Measurements from ENCODE around the gene CALML5.

Gene CALML5

DNA sequence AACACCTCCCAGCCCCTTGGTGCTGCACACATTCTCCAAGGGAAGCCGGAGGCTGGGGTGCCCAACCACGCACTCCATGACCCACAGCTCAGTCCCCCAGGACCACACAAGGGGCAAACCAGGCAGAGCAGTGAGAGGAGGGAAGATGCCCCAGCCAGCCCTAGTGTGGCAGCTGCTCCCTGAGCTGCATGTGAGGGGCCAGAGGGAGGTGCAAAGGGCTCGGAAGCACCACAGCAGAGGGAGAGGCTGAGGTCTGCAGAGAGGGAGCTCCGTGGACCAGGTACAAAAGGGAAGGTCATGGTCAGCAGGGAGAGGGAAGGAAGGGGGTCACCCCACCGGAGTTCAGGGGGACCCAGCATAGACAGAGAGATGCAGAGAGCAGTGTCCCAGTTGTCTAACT lies 1.5 kb upstream of the CALML5 start:
- Histone ChIP-seq H3K9ac (ENCODE audit: low read length in 5 of 5) (no peak overlapping the region), H3K27ac (ENCODE audit: low read depth, low read length) (no peak overlapping the region), H3K36me3 (ENCODE audit: control insufficient read depth in 5 of 5, insufficient read depth in 5 of 5, low read length in 5 of 5) (no peaks in the 10 kb centered on the region), H3K4me1 (ENCODE audit: control insufficient read depth in 5 of 5, insufficient read depth in 5 of 5, low read length in 5 of 5) (no peaks in the 10 kb centered on the region), H3K4me3 (ENCODE audit: low read depth in 1 of 5, low read length in 5 of 5) (no peak overlapping the region), H3K27me3 (ENCODE audit: control insufficient read depth in 5 of 5, insufficient read depth in 4 of 5, low read length in 5 of 5) (no peaks in the 10 kb centered on the region), H3K9me3 (ENCODE audit: control insufficient read depth in 5 of 5, low read length in 5 of 5) (no peaks in the 10 kb centered on the region)

DNA sequence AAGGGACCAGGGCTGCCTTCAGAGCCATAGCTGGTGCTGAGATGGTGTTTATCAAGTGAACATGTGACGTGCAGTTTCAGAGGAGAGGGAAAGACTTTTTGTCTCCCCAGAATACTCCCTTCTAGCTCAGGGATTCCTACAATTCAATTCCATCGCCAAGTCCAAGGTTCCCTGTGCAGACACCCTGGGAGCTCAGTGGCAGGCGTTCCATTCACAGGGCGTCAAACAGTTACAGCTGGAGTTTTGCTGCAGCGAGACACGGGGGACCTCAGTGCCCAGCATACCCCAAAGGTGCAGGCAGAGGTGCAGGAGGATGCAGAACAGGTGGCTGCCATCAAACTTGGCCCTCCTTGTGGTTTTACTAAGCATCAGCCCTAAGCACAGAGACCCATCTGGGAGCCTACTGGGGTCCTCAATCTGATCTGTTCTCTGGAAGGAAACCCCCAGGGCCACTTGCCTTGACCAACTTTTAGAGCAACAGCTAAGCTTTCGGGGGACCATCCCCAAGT lies 846 bp upstream of the CALML5 start:
- H3K27me3 ChIP-seq (ENCODE audit: control insufficient read depth in 5 of 5, insufficient read depth in 4 of 5, low read length in 5 of 5), result no peaks in the 10 kb centered on the region
- no peaks in the 10 kb centered on the region for H3K36me3 ChIP-seq (ENCODE audit: control insufficient read depth in 5 of 5, insufficient read depth in 5 of 5, low read length in 5 of 5)
- H3K4me3 ChIP-seq (ENCODE audit: low read depth in 1 of 5, low read length in 5 of 5), result no peak overlapping the region
- H3K9ac ChIP-seq (ENCODE audit: low read length in 5 of 5), result no peak overlapping the region
- H3K9me3 ChIP-seq (ENCODE audit: control insufficient read depth in 5 of 5, low read length in 5 of 5), result no peaks in the 10 kb centered on the region
- H3K4me1 ChIP-seq (ENCODE audit: control insufficient read depth in 5 of 5, insufficient read depth in 5 of 5, low read length in 5 of 5), result no peaks in the 10 kb centered on the region
- no peak overlapping the region for H3K27ac ChIP-seq (ENCODE audit: low read depth, low read length)

DNA sequence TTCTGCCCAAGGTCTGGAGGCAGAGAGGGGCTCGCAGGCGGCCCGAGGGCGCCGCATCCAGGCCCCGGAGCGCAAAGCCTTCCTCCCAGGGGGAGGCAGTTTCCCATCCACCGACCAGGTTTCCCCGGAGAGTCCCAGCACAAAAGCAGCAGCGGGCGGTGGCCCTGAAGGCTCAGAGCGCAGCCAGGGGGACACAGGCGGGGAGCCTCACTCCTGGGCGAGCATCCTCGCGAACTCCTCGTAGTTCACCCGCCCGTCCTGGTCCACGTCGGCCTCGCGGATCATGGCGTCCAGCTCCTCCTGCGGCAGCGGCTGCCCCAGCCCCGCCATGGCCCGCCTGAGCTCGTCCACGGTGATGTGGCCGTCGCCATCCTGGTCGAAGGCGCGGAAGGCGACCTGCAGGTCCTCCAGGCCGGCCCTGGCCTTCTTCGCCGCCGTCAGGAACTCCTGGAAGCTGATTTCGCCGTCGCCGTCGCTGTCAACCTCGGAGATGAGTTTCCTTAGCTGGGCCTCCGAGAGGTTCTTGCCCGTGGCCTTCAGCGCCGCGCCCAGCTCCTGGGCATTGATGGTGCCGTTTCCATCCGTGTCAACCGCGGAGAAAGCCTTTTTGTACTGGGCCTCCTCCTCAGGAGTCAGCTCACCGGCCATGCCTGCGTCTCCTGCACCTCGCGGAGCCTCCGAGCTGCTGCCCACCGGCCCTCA lies 428 bp downstream of the CALML5 start:
- Histone ChIP-seq H3K4me3 (ENCODE audit: low read depth in 1 of 5, low read length in 5 of 5) (no peak overlapping the region), H3K9ac (ENCODE audit: low read length in 5 of 5) (no peak overlapping the region), H3K4me1 (ENCODE audit: control insufficient read depth in 5 of 5, insufficient read depth in 5 of 5, low read length in 5 of 5) (peaks cover 0 to 3% (median 0%) of the 10 kb centered on the region in 5 donors), H3K36me3 (ENCODE audit: control insufficient read depth in 5 of 5, insufficient read depth in 5 of 5, low read length in 5 of 5) (no peaks in the 10 kb centered on the region), H3K27me3 (ENCODE audit: control insufficient read depth in 5 of 5, insufficient read depth in 4 of 5, low read length in 5 of 5) (no peaks in the 10 kb centered on the region), H3K9me3 (ENCODE audit: control insufficient read depth in 5 of 5, low read length in 5 of 5) (no peaks in the 10 kb centered on the region), H3K27ac (ENCODE audit: low read depth, low read length) (no peak overlapping the region)

DNA sequence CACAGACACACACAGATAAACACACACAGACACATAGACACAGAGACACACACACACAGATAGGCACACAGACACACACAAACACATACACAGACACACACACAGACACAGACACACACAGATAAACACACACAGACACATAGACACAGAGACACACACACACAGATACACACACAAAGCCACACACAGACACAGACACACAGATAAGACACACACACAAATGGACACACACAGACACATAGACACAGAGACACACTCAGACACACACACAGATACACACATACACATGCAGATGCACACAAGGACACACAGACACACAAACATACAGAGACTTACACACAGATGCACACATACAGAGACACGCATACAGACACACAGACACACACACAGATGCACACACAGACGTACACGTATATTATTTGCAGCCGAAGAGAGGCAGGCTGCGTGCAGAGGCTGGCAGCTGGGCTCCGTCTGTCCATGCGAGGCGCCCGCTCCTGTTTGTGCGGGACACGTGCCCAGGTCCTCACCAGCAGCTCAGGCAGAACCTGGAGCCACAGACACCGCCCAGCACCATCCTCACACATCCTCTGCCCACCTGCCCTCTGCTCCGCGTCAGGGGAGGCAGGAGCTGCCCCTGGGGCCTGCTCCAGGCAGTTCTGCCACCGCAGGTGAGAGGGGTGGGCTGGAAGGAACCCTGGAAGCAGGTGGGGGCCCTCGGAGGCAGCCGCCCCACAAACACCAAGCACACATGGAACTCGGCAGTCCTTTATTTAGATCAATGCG lies 1.2 kb downstream of the CALML5 start:
- no peak overlapping the region for H3K27ac ChIP-seq (ENCODE audit: low read depth, low read length)
- peaks cover 0 to 8% (median 0%) of the 10 kb centered on the region in 5 donors for H3K4me1 ChIP-seq (ENCODE audit: control insufficient read depth in 5 of 5, insufficient read depth in 5 of 5, low read length in 5 of 5)
- no peak overlapping the region for H3K4me3 ChIP-seq (ENCODE audit: low read depth in 1 of 5, low read length in 5 of 5)
- no peaks in the 10 kb centered on the region for H3K27me3 ChIP-seq (ENCODE audit: control insufficient read depth in 5 of 5, insufficient read depth in 4 of 5, low read length in 5 of 5)
- no peak overlapping the region for H3K9ac ChIP-seq (ENCODE audit: low read length in 5 of 5)
- H3K36me3 ChIP-seq (ENCODE audit: control insufficient read depth in 5 of 5, insufficient read depth in 5 of 5, low read length in 5 of 5), result no peaks in the 10 kb centered on the region
- no peaks in the 10 kb centered on the region for H3K9me3 ChIP-seq (ENCODE audit: control insufficient read depth in 5 of 5, low read length in 5 of 5)

DNA sequence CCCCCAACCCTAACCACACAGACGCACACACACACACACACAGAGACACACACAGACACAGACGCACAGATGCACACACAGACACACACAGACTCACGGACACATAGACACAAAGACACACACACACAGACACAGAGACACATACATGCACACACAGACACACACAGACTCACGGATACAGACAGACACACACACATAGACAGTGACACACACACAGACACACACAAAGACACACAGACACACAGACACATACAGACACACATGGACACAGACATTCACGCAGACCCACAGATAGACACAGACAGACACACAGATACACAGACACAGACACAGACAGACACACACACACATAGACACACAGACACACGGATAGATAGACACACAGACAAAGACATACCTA lies 2.1 kb downstream of the CALML5 start:
- peaks cover 0 to 8% (median 0%) of the 10 kb centered on the region in 5 donors for H3K4me1 ChIP-seq (ENCODE audit: control insufficient read depth in 5 of 5, insufficient read depth in 5 of 5, low read length in 5 of 5)
- no peak overlapping the region for H3K27ac ChIP-seq (ENCODE audit: low read depth, low read length)
- no peaks in the 10 kb centered on the region for H3K27me3 ChIP-seq (ENCODE audit: control insufficient read depth in 5 of 5, insufficient read depth in 4 of 5, low read length in 5 of 5)
- no peak overlapping the region for H3K9ac ChIP-seq (ENCODE audit: low read length in 5 of 5)
- H3K4me3 ChIP-seq (ENCODE audit: low read depth in 1 of 5, low read length in 5 of 5), result no peak overlapping the region
- H3K36me3 ChIP-seq (ENCODE audit: control insufficient read depth in 5 of 5, insufficient read depth in 5 of 5, low read length in 5 of 5), result no peaks in the 10 kb centered on the region
- peaks cover 0 to 8% (median 5%) of the 10 kb centered on the region in 5 donors for H3K9me3 ChIP-seq (ENCODE audit: control insufficient read depth in 5 of 5, low read length in 5 of 5)

DNA sequence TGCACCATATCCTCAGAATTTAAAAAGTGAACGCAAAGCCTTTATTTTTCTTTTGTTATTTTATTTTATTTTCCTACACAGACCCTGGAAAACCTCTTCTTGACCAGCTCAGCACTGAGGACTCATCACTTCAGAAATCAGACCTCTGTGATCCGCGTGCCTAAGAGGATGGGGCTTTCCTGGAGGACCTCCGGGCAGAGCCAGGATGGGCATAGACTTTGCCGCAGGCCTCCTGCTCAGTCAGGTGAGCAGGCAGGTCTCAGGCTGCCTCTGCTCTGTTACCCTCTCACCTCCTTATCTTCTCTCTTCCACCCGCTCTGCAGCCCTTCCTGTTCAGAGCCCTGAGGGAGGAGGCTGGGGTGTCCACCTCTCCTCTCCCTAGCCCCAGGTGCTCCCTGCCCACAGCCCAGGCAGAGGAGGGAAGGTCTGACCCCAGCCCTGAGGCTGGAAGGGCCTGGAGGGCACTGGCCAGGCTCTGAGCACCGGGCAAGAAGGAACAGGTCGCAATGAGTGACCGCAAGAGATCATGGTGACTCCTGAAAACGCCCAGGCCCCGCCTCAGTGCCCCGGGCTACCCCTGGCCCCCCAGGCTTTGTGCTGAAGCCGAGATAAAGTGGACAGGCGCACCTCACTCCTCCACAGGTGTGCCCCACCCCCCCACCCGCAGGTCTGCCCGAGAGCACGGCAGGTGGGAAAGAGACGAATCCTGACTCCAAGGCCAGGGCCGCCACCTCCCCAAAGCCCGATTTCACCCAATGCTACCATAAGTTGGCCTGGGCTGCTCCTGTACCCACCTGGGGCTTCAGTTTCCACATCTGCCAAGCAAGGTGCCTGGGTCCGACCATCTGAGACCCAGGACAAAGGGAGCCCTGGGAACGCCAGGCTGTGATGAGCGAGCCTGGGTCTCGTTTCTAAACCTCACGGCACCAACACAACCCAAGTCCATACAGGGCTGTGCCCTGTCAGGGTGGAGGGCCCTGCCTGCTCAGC lies 2.8 kb downstream of the CALML5 start:
- H3K9me3 ChIP-seq (ENCODE audit: control insufficient read depth in 5 of 5, low read length in 5 of 5), result peaks cover 0 to 14% (median 8%) of the 10 kb centered on the region in 5 donors
- no peak overlapping the region for H3K4me3 ChIP-seq (ENCODE audit: low read depth in 1 of 5, low read length in 5 of 5)
- no peak overlapping the region for H3K9ac ChIP-seq (ENCODE audit: low read length in 5 of 5)
- H3K36me3 ChIP-seq (ENCODE audit: control insufficient read depth in 5 of 5, insufficient read depth in 5 of 5, low read length in 5 of 5), result no peaks in the 10 kb centered on the region
- no peak overlapping the region for H3K27ac ChIP-seq (ENCODE audit: low read depth, low read length)
- peaks cover 0 to 13% (median 5%) of the 10 kb centered on the region in 5 donors for H3K4me1 ChIP-seq (ENCODE audit: control insufficient read depth in 5 of 5, insufficient read depth in 5 of 5, low read length in 5 of 5)
- no peaks in the 10 kb centered on the region for H3K27me3 ChIP-seq (ENCODE audit: control insufficient read depth in 5 of 5, insufficient read depth in 4 of 5, low read length in 5 of 5)

DNA sequence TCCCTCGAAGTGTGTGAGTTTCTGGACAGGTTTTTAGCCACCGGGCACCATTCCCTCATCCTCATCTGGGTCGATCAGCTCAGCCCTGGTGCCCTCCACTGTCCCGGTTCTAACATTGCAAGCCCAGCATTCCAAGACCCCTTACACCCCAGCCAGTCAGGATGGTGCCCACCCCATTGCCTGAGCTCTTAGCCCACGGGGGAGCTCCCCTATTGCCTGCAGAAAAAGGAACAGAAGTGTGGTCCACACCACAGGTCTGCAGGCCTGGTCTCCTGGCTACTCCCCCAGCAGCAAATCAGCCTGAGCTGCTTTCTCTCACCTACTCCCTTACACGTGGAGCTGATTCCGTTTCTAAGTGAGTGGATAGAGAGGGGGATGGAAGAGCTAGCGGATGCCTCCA lies 4.8 kb downstream of the CALML5 start:
- Histone ChIP-seq H3K9me3 (ENCODE audit: control insufficient read depth in 5 of 5, low read length in 5 of 5) (peaks cover 0 to 15% (median 8%) of the 10 kb centered on the region in 5 donors), H3K27ac (ENCODE audit: low read depth, low read length) (no peak overlapping the region), H3K9ac (ENCODE audit: low read length in 5 of 5) (no peak overlapping the region), H3K36me3 (ENCODE audit: control insufficient read depth in 5 of 5, insufficient read depth in 5 of 5, low read length in 5 of 5) (no peaks in the 10 kb centered on the region), H3K4me3 (ENCODE audit: low read depth in 1 of 5, low read length in 5 of 5) (no peak overlapping the region), H3K27me3 (ENCODE audit: control insufficient read depth in 5 of 5, insufficient read depth in 4 of 5, low read length in 5 of 5) (no peaks in the 10 kb centered on the region), H3K4me1 (ENCODE audit: control insufficient read depth in 5 of 5, insufficient read depth in 5 of 5, low read length in 5 of 5) (peaks cover 0 to 27% (median 21%) of the 10 kb centered on the region in 5 donors)

DNA sequence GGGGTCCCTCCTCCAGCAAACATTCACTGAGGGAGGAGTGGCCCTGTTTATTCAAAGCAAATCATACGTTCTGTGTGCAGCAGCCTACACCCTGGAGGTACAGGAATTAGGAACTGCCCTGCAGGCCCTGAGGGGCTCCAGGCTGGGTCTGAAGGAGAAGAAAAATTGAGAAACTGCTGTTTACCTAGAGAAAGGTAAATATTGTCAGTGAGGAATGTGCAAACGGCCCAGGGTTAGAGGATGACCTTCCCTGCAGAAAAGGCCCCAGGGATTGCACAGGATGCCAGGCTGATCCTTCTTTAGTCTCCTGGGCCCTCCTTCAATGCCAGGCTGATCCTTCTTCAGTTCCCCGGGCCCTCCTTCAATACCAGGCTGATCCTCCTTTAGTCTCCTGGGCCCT lies 5.7 kb downstream of the CALML5 start:
- no peaks in the 10 kb centered on the region for H3K36me3 ChIP-seq (ENCODE audit: control insufficient read depth in 5 of 5, insufficient read depth in 5 of 5, low read length in 5 of 5)
- no peaks in the 10 kb centered on the region for H3K27me3 ChIP-seq (ENCODE audit: control insufficient read depth in 5 of 5, insufficient read depth in 4 of 5, low read length in 5 of 5)
- no peak overlapping the region for H3K9ac ChIP-seq (ENCODE audit: low read length in 5 of 5)
- H3K27ac ChIP-seq (ENCODE audit: low read depth, low read length), result no peak overlapping the region
- H3K4me1 ChIP-seq (ENCODE audit: control insufficient read depth in 5 of 5, insufficient read depth in 5 of 5, low read length in 5 of 5), result peaks cover 0 to 34% (median 23%) of the 10 kb centered on the region in 5 donors
- H3K4me3 ChIP-seq (ENCODE audit: low read depth in 1 of 5, low read length in 5 of 5), result no peak overlapping the region
- H3K9me3 ChIP-seq (ENCODE audit: control insufficient read depth in 5 of 5, low read length in 5 of 5), result peaks cover 0 to 15% (median 8%) of the 10 kb centered on the region in 5 donors

DNA sequence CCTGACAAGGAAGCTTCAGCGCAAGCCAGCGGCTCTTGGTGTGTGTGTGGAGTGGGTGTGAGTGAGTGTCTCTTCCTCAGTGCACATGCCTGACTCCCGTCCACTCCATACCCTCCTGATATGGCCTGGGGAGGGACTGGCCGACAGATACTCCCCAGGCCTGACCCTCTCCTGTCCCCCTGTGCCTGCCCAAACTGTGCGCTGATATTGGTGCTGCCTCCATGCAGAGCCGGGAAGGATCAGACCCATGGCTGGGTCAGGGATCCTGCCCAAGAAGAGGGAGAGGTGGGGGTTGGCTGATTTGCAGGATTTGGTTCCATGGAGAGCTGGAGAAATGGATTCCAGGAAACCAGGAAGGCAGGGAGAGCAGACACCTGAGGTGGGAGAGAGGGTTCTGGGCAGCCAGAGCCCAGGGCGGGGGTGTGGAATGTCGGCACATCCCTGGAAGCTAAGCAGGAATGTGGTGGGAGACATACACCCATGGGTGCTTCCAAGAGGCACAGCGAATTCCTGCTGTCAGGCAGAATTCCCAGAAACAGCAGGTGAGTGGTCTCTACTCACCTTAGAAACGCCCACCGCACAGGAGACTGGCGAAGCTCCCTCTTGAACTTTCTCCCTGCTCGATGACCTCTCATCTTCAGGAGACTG lies 6.3 kb downstream of the CALML5 start:
- Histone ChIP-seq H3K27ac (ENCODE audit: low read depth, low read length) (no peak overlapping the region), H3K4me1 (ENCODE audit: control insufficient read depth in 5 of 5, insufficient read depth in 5 of 5, low read length in 5 of 5) (peaks cover 0 to 34% (median 23%) of the 10 kb centered on the region in 5 donors)

More for the DNA sequence above, 6.3 kb downstream of the CALML5 start:
- Histone ChIP-seq H3K9ac (ENCODE audit: low read length in 5 of 5) (no peak overlapping the region), H3K27me3 (ENCODE audit: control insufficient read depth in 5 of 5, insufficient read depth in 4 of 5, low read length in 5 of 5) (no peaks in the 10 kb centered on the region), H3K4me3 (ENCODE audit: low read depth in 1 of 5, low read length in 5 of 5) (no peak overlapping the region), H3K36me3 (ENCODE audit: control insufficient read depth in 5 of 5, insufficient read depth in 5 of 5, low read length in 5 of 5) (no peaks in the 10 kb centered on the region), H3K9me3 (ENCODE audit: control insufficient read depth in 5 of 5, low read length in 5 of 5) (peaks cover 0 to 15% (median 8%) of the 10 kb centered on the region in 5 donors)
